ENCODE data around the gene SIM1. TPM values are rescaled to one million over a fixed set of nuclear protein-coding genes. Genes with fewer than 3 reads are reported as not detected.

The SIM1 gene
- total and polyA plus RNA-seq, 2 of the 8 experiments (the other 6 are each of a cell fraction or from before 2014, with no cell fraction given) = 0.02 to 0.39 TPM

- 85% methylated on average over 6 of the region's 6 CpGs; no CpG with 5 or more reads in 1 of the 2 experiments for WGBS, 2 experiments (ENCODE audit: extremely low coverage in 1 of 2, insufficient coverage in 1 of 2, insufficient read length in 1 of 2, insufficient replicate concordance in 2 of 2, low coverage in 1 of 2, low lambda C conversion rate in 2 of 2, missing lambda C conversion rate in 1 of 2)
- no peak overlapping the region for H3K4me3 ChIP-seq (ENCODE audit: extremely low read depth in 1 of 4, insufficient read depth in 2 of 4, low read depth in 3 of 4, low read length in 4 of 4)
- H2BK15ac ChIP-seq (ENCODE audit: low read length) = no peak overlapping the region
- H3K9me3 ChIP-seq (ENCODE audit: insufficient read depth in 2 of 2, low read depth in 1 of 2, low read length in 1 of 2) = no peaks in the 10 kb centered on the region
- no peak overlapping the region for H2BK20ac ChIP-seq (ENCODE audit: low read length)
- no peaks in the 10 kb centered on the region for H3K79me2 ChIP-seq (ENCODE audit: control insufficient read depth in 1 of 2, insufficient read depth in 2 of 2, low read length in 2 of 2)
- H3K27ac ChIP-seq (ENCODE audit: low read depth, low read length) = no peak overlapping the region
- FAIRE-seq (no peak), DNase-seq (ENCODE audit: low read depth in 1 of 2, low spot score in 2 of 2) (no peak)
- no peak overlapping the region for H2BK12ac ChIP-seq (ENCODE audit: low read depth, low read length)
- CTCF ChIA-PET (ENCODE audit: partially characterized antibody) = interaction anchor here (0.8 to 1.4 kb wide), 2 partner anchors 17 to 274 kb away, joined by 3 to 5 read pairs; no protein-coding TSS in a partner anchor
- no peaks in the 10 kb centered on the region for H3K23me2 ChIP-seq (ENCODE audit: low read depth, low read length)
- H4K91ac ChIP-seq (replicated peaks; ENCODE audit: insufficient read length, low read length) = no peak overlapping the region
- H3K56ac ChIP-seq (replicated peaks; ENCODE audit: insufficient read length, low read depth, low read length) = no peak overlapping the region
- H3K23ac ChIP-seq (ENCODE audit: insufficient read length) = no peak overlapping the region
- no peak overlapping the region for H2AFZ ChIP-seq (ENCODE audit: low read length)
- H3K36me3 ChIP-seq (ENCODE audit: control insufficient read depth in 2 of 4, insufficient read depth in 4 of 4, low read length in 3 of 4) = no peaks in the 10 kb centered on the region
- no peaks in the 10 kb centered on the region for H3K79me1 ChIP-seq (ENCODE audit: low read depth, low read length)
- no peaks in the 10 kb centered on the region for H4K20me1 ChIP-seq (replicated peaks in 1 of 2; ENCODE audit: control insufficient read depth in 1 of 2, insufficient read depth in 2 of 2, low read length in 2 of 2)
- no peak overlapping the region for H3K4me2 ChIP-seq (ENCODE audit: insufficient read depth in 1 of 2, low read depth in 2 of 2, low read length in 2 of 2)
- H3K4me1 ChIP-seq (replicated peaks in 1 of 4; ENCODE audit: control insufficient read depth in 3 of 4, insufficient read depth in 4 of 4, low read length in 3 of 4) = no peaks in the 10 kb centered on the region
- H3K14ac ChIP-seq (ENCODE audit: insufficient read length) = no peak overlapping the region
- no peak overlapping the region for H2BK120ac ChIP-seq (replicated peaks; ENCODE audit: low read depth, low read length)
- H3K9ac ChIP-seq (replicated peaks in 1 of 4; ENCODE audit: extremely low read depth in 1 of 4, low read depth in 3 of 4, low read length in 3 of 4) = no peak overlapping the region
- no peaks in the 10 kb centered on the region for H3K27me3 ChIP-seq (replicated peaks in 1 of 4; ENCODE audit: control insufficient read depth in 3 of 4, extremely low read depth in 1 of 4, insufficient read depth in 3 of 4, low read length in 3 of 4)
- no peak overlapping the region for H3K4ac ChIP-seq (replicated peaks; ENCODE audit: insufficient read length, low read depth, low read length)
- H2AK5ac ChIP-seq (ENCODE audit: low read depth, low read length) = no peak overlapping the region
- H4K5ac ChIP-seq (ENCODE audit: insufficient read length, low read depth, low read length) = no peak overlapping the region
- H2BK5ac ChIP-seq (ENCODE audit: low read depth, low read length) = no peak overlapping the region
- H4K8ac ChIP-seq (ENCODE audit: extremely low read depth, insufficient read depth, low read length) = no peak overlapping the region
- no peak overlapping the region for H3K18ac ChIP-seq (ENCODE audit: extremely low read depth, low read length)
- POLR2A ChIA-PET (ENCODE audit: partially characterized antibody) = no interaction called here
- no peak for TF ChIP-seq SRF (IDR thresholded peaks at IDR 0.05; ENCODE audit: low read depth, low read length)
- no peak for TF ChIP-seq GTF2F1 (IDR thresholded peaks at IDR 0.05; ENCODE audit: borderline replicate concordance, low read depth, low read length)
Measured at GRCh38 chr6:100381111-100381510, 83.6 kb downstream of the SIM1 start.
